HepG2 (cell line): ENCODE measurements around the gene ANKRD40. TPM values are rescaled to one million over a fixed set of nuclear protein-coding genes. Genes with fewer than 3 reads are reported as not detected.

Experiments used
- ATAC-seq: fragments of 200-7000 bp; cut with Tn5 transposase; 3 replicates; pipeline ENCODE4 v1.9.1; 2020; ENCODE audit warnings: mild to moderate bottlenecking, moderate library complexity
- BruUV-seq: library from RNA; stranded (reverse); fragments of 400-500 nt; replicated peaks from 2 replicates; lab custom pipeline; 2021; lab: Mats Ljungman, UMichigan
- CTCF ChIA-PET: fragments of 300-600 bp; formaldehyde crosslinking; extraction: SDS; loops from one replicate; lab custom pipeline; 2021; ENCODE audit warnings: low total read pairs, inconsistent platforms, low intra/inter-chr PET ratio; lab: Yijun Ruan, JAX
- POLR2A ChIA-PET: fragments of 350-600 bp; sonication (Branson Sonifier 250); formaldehyde crosslinking; loops from one replicate; lab custom pipeline; 2020; ENCODE audit warnings: antibody characterized with exemption, inconsistent platforms; lab: Yijun Ruan, JAX
- DNase-seq: peaks from one replicate; pipeline ENCODE4 v3.0.0-alpha.2; 2015; ENCODE audit warnings: low spot score
- FAIRE-seq: peaks from 3 replicates; lab custom pipeline; 2011; peaks lifted over from hg19 to GRCh38; lab: Jason Lieb, UNC
- H2AFZ ChIP-seq: one replicate; pipeline ENCODE4 v1.6.1; 2011; ENCODE audit warnings: low read length, inconsistent platforms
- H3K27ac ChIP-seq: fragments of 300-600 bp; 3 replicates; pipeline ENCODE4 v1.8.0; 2011; ENCODE audit warnings: mixed run types, mild to moderate bottlenecking, mixed read lengths, low read length, inconsistent platforms; ENCODE audit not compliant: insufficient read depth; ENCODE audit errors: extremely low read length
- H3K27me3 ChIP-seq, 2 experiments: fragments of 200-600 bp in 1 of 2; 2 replicates in 1 of 2; 3 replicates in 1 of 2; pipeline versions ENCODE4 v1.6.0 to v1.8.0; 2011; ENCODE audit warnings: low read length in 2 of 2, mild to moderate bottlenecking in 2 of 2, moderate library complexity in 2 of 2, inconsistent platforms in 1 of 2; ENCODE audit not compliant: insufficient read depth in 2 of 2, control insufficient read depth in 1 of 2
- H3K36me3 ChIP-seq, 2 experiments: fragments of 200-600 bp in 1 of 2; replicated peaks in 1 of 2; 2 replicates in 1 of 2; 3 replicates in 1 of 2; pipeline versions ENCODE4 v1.5.1 to v1.8.0; 2011; ENCODE audit warnings: low read length in 2 of 2, inconsistent platforms in 1 of 2; ENCODE audit not compliant: insufficient read depth in 2 of 2, control insufficient read depth in 1 of 2
- H3K4me1 ChIP-seq: 2 replicates; pipeline ENCODE4 v1.5.1; 2012; ENCODE audit warnings: low read length, inconsistent platforms; ENCODE audit not compliant: insufficient read depth
- H3K4me2 ChIP-seq: 2 replicates; pipeline ENCODE4 v1.6.0; 2011; ENCODE audit warnings: low read depth, low read length, inconsistent platforms
- H3K4me3 ChIP-seq, 3 experiments: fragments of 200-600 bp in 1 of 3; sonication (generic), shearing (Covaris generic) in 1 of 3; replicated peaks in 1 of 3; 2 replicates each; pipeline ENCODE4 v1.5.1; 2011 to 2016; ENCODE audit warnings: low read length in 3 of 3, inconsistent platforms in 2 of 3, low read depth in 2 of 3, mild to moderate bottlenecking in 2 of 3, control low read depth in 1 of 3, mixed read lengths in 1 of 3; ENCODE audit not compliant: insufficient read depth in 1 of 3
- H3K79me2 ChIP-seq: one replicate; pipeline ENCODE4 v1.6.1; 2011; ENCODE audit warnings: low read length, inconsistent platforms; ENCODE audit not compliant: insufficient read depth
- H3K9ac ChIP-seq: 2 replicates; pipeline ENCODE4 v1.6.0; 2011; ENCODE audit warnings: mild to moderate bottlenecking, low read depth, low read length, inconsistent platforms; ENCODE audit not compliant: insufficient read depth
- H3K9me3 ChIP-seq: 2 replicates; pipeline ENCODE4 v1.5.1; 2012; ENCODE audit warnings: mild to moderate bottlenecking, low read length
- H4K20me1 ChIP-seq: 2 replicates; pipeline ENCODE4 v1.6.0; 2011; ENCODE audit warnings: inconsistent platforms, mild to moderate bottlenecking, low read length, moderate library complexity; ENCODE audit not compliant: insufficient read depth
- AKNA ChIP-seq: sonication (generic); formaldehyde crosslinking; IDR thresholded peaks from 2 replicates; pipeline ENCODE4 v1.4.0; 2020; ENCODE audit warnings: missing genetic modification reagents, borderline replicate concordance
- BCL6 ChIP-seq: IDR thresholded peaks from 2 replicates; pipeline ENCODE4 v1.6.1; 2016; ENCODE audit warnings: missing genetic modification reagents, missing compliant biosample characterization
- HNF4A ChIP-seq: sonication (generic); formaldehyde crosslinking; IDR thresholded peaks from 2 replicates; pipeline ENCODE4 v1.4.0; 2020; ENCODE audit warnings: missing genetic modification reagents
- MAX ChIP-seq: IDR thresholded peaks from 2 replicates; pipeline ENCODE4 v1.6.1; 2012; ENCODE audit warnings: inconsistent platforms
- PAXIP1 ChIP-seq: sonication (generic); formaldehyde crosslinking; conservative IDR thresholded peaks from 2 replicates; pipeline ENCODE4 v1.4.0; 2020; ENCODE audit warnings: mild to moderate bottlenecking, missing genetic modification reagents, moderate library complexity
- SOX13 ChIP-seq, 3 experiments: fragments of 450-650 bp in 1 of 3; sonication (generic) in 1 of 3; formaldehyde crosslinking in 1 of 3; IDR thresholded peaks in 2 of 3; conservative IDR thresholded peaks in 1 of 3; 2 replicates each; pipeline versions ENCODE4 v1.5.0 to v1.6.1; 2016 to 2020; ENCODE audit warnings: antibody characterized with exemption in 1 of 3, mild to moderate bottlenecking in 1 of 3, missing compliant biosample characterization in 1 of 3, missing genetic modification reagents in 1 of 3, moderate library complexity in 1 of 3
- ZBTB46 ChIP-seq: sonication (generic); formaldehyde crosslinking; IDR thresholded peaks from 2 replicates; pipeline ENCODE4 v1.4.0; 2020; ENCODE audit warnings: mild to moderate bottlenecking, missing genetic modification reagents, borderline replicate concordance
- ZNF256 ChIP-seq: sonication (generic); formaldehyde crosslinking; conservative IDR thresholded peaks from 2 replicates; pipeline ENCODE4 v1.4.0; 2020; ENCODE audit warnings: missing genetic modification reagents
- ZNF44 ChIP-seq: sonication (generic); formaldehyde crosslinking; IDR thresholded peaks from 2 replicates; pipeline ENCODE4 v1.5.1; 2020; ENCODE audit warnings: mild to moderate bottlenecking, missing genetic modification reagents
- ZNF567 ChIP-seq: sonication (generic); formaldehyde crosslinking; IDR thresholded peaks from 2 replicates; pipeline ENCODE4 v1.8.1; 2023; ENCODE audit warnings: mild to moderate bottlenecking, missing genetic modification reagents, borderline replicate concordance
- WGBS: methylation state at CpG from one replicate; pipeline ENCODE4 v1.1.6; 2017; ENCODE audit warnings: low lambda C conversion rate; 5-methylcytosine and 5-hydroxymethylcytosine counted together
- in situ Hi-C: cut with HindIII; loops from 2 replicates; pipeline ENCODE4 v1.10.0; 2017; ENCODE audit warnings: low pct_unique_long_range_greater_than_20kb; ENCODE audit not compliant: extremely low pct_ligation_motif_present
- intact Hi-C: fragments of 100-400 bp; cut with micrococcal nuclease; formaldehyde crosslinking; loops from one replicate; pipeline ENCODE4 v1.10.0; 2022; ENCODE audit not compliant: unreplicated experiment
- polyA plus RNA-seq, 8 experiments: library from polyadenylated mRNA; depleted of rRNA in 3 of 8; stranded (reverse) in 7 of 8; unstranded in 1 of 8; fragments of >200 nt; fragmentation: Illumina TruSeq in 4 of 8; extraction: Trizol in 4 of 8; gene quantifications; 2 replicates each; pipeline versions ENCODE4 v1.2.1 to v1.2.3, GENCODE V29; 2011 to 2016; ENCODE audit warnings: low read depth in 4 of 8, missing spikeins in 1 of 8, mixed read lengths in 1 of 8; ENCODE audit not compliant: insufficient read depth in 1 of 8
- total RNA-seq, 5 experiments: library from RNA; depleted of rRNA; stranded (reverse); fragments of >200 nt; fragmentation: Illumina TruSeq; extraction: Trizol; gene quantifications; 2 replicates each; pipeline ENCODE4 v1.2.3, GENCODE V29; 2016; ENCODE audit warnings: low read depth in 1 of 5

Gene ANKRD40
- total and polyA plus RNA-seq, 2 of the 13 experiments (the other 11 are each of a cell fraction or from before 2014, with no cell fraction given) = 35.0 to 46.4 TPM

- FAIRE-seq (peak; percentile 92), DNase-seq (peak; percentile 85), ATAC-seq (peak; percentile 7)
- 16% methylated on average over 6 of the region's 6 CpGs for WGBS
- H3K79me2 ChIP-seq = peaks cover 6% of the 10 kb centered on the region
- ChIA-PET POLR2A (interaction anchor here (0.8 to 21.3 kb wide), 24 partner anchors 7 to 295 kb away, joined by 3 to 839 read pairs (median 6); partner anchors contain the start of genes ABCC3, ANKRD40, LRRC59 and LUC7L3), CTCF (no interaction called here)
- peaks cover 9 to 15% of the 10 kb centered on the region in 2 experiments; a peak in 4 of 5 replicates for H3K36me3 ChIP-seq
- H3K27ac ChIP-seq = peak overlapping the region; percentile 89
- no peaks in the 10 kb centered on the region for H3K9me3 ChIP-seq
- H3K27me3 ChIP-seq = no peaks in the 10 kb centered on the region
- H3K4me1 ChIP-seq = peaks cover 91% of the 10 kb centered on the region
- intact Hi-C loops (no loop called here), in situ Hi-C loops (loop anchor here (5.0 kb wide), 2 partner anchors 64 to 144 kb away; partner anchors contain the start of gene SPATA20)
- peak overlapping the region; percentile 80 for H3K4me2 ChIP-seq
- H4K20me1 ChIP-seq = no peaks in the 10 kb centered on the region
- H3K4me3 ChIP-seq = peak overlapping the region in 1 of 3 experiments; percentile 42; a peak in 1 of 6 replicates
- no TSS peak for BruUV-seq
- H3K9ac ChIP-seq = peak overlapping the region; percentile 66
- no peak overlapping the region for H2AFZ ChIP-seq
- peak; percentile 76 for TF ChIP-seq HNF4A (CRISPR knock-in tag)
- TF ChIP-seq BCL6 (CRISPR knock-in tag) = peak; percentile 8; the same call in 1 of the 2 replicates
- TF ChIP-seq PAXIP1 (CRISPR knock-in tag) = peak; percentile 73
- TF ChIP-seq ZNF256 = 0 out of 2 replicates have a peak, but pooled peaks have one; percentile 33
- TF ChIP-seq ZNF567 (CRISPR knock-in tag) = 0 out of 2 replicates have a peak, but pooled peaks have one; percentile 24
- peak; percentile 45; the same call in 1 of the 2 replicates for TF ChIP-seq MAX
- TF ChIP-seq AKNA (CRISPR knock-in tag) = no peak
- TF ChIP-seq ZNF44 = peak; percentile 48; the same call in 1 of the 2 replicates
- peak; percentile 56; the same call in 1 of the 2 replicates for TF ChIP-seq ZBTB46 (CRISPR knock-in tag)
- no peak for TF ChIP-seq SOX13 (IDR thresholded peaks at IDR 0.05)
- peak in 1 of 2 experiments; percentile 51; a peak in 1 of 4 replicates for TF ChIP-seq SOX13 (CRISPR knock-in tag; conservative IDR thresholded peaks at IDR 0.05 in 1 of 2, IDR thresholded peaks at IDR 0.05 in 1 of 2)
Measured at GRCh38 chr17:50691550-50692447, 15.9 kb downstream of the ANKRD40 start.
